H9 (cell line): ENCODE results near the gene POU2F1. TPM values are rescaled to one million over a fixed set of nuclear protein-coding genes. Genes with fewer than 3 reads are reported as not detected.

Experiments used
- DNase-seq: peaks from one replicate; pipeline ENCODE4 v3.0.0-alpha.2; 2017
- H2AFZ ChIP-seq: one replicate; pipeline ENCODE4 v1.6.1; 2013; ENCODE audit warnings: mild to moderate bottlenecking, low read length, control low read depth, moderate library complexity
- H2AK5ac ChIP-seq: 2 replicates; pipeline ENCODE4 v1.6.1; 2013; ENCODE audit warnings: low read length, control low read depth, mixed read lengths; ENCODE audit not compliant: insufficient read length
- H2BK120ac ChIP-seq: one replicate; pipeline ENCODE4 v1.6.1; 2013; ENCODE audit warnings: low read depth, mild to moderate bottlenecking, low read length, control low read depth, inconsistent platforms; ENCODE audit not compliant: poor library complexity, severe bottlenecking
- H2BK12ac ChIP-seq: 2 replicates; pipeline ENCODE4 v1.6.1; 2013; ENCODE audit warnings: low read length, control low read depth, mixed read lengths, low read depth; ENCODE audit not compliant: insufficient read length
- H2BK15ac ChIP-seq: 2 replicates; pipeline ENCODE4 v1.6.1; 2013; ENCODE audit warnings: low read depth, low read length, control low read depth
- H2BK20ac ChIP-seq: one replicate; pipeline ENCODE4 v1.6.1; 2013; ENCODE audit warnings: low read depth, mild to moderate bottlenecking, low read length, control low read depth, inconsistent platforms; ENCODE audit not compliant: poor library complexity, severe bottlenecking
- H2BK5ac ChIP-seq: 2 replicates; pipeline ENCODE4 v1.6.1; 2013; ENCODE audit warnings: low read length, control low read depth, mixed read lengths; ENCODE audit not compliant: insufficient read length
- H3K14ac ChIP-seq: 2 replicates; pipeline ENCODE4 v1.6.1; 2013; ENCODE audit warnings: low read length, control low read depth; ENCODE audit not compliant: insufficient read depth
- H3K18ac ChIP-seq: 2 replicates; pipeline ENCODE4 v1.6.1; 2013; ENCODE audit warnings: low read depth, mild to moderate bottlenecking, mixed read lengths, low read length, control low read depth; ENCODE audit not compliant: insufficient read length
- H3K23ac ChIP-seq: 2 replicates; pipeline ENCODE4 v1.6.1; 2013; ENCODE audit warnings: low read length, control low read depth, mixed read lengths, low read depth; ENCODE audit not compliant: insufficient read length
- H3K23me2 ChIP-seq: 2 replicates; pipeline ENCODE4 v1.6.1; 2013; ENCODE audit warnings: low read depth, mild to moderate bottlenecking, mixed read lengths, low read length, control low read depth; ENCODE audit not compliant: insufficient read length, poor library complexity, severe bottlenecking
- H3K27ac ChIP-seq: 2 replicates; pipeline ENCODE4 v1.5.1; 2013; ENCODE audit warnings: low read length, control low read depth, mixed read lengths, low read depth; ENCODE audit not compliant: insufficient read length
- H3K27me3 ChIP-seq: 2 replicates; pipeline ENCODE4 v1.6.1; 2013; ENCODE audit warnings: low read length, control low read depth, inconsistent platforms; ENCODE audit not compliant: insufficient read depth
- H3K4ac ChIP-seq: 2 replicates; pipeline ENCODE4 v1.6.1; 2013; ENCODE audit warnings: low read depth, mild to moderate bottlenecking, control low read depth, inconsistent platforms, low read length, moderate library complexity
- H3K4me1 ChIP-seq: 2 replicates; pipeline ENCODE4 v1.6.1; 2013; ENCODE audit warnings: low read length, control low read depth, inconsistent platforms; ENCODE audit not compliant: insufficient read depth
- H3K4me2 ChIP-seq: 2 replicates; pipeline ENCODE4 v1.6.1; 2013; ENCODE audit warnings: low read length, control low read depth, mixed read lengths; ENCODE audit not compliant: insufficient read length, insufficient read depth
- H3K56ac ChIP-seq: 2 replicates; pipeline ENCODE4 v1.6.1; 2013; ENCODE audit warnings: low read depth, mild to moderate bottlenecking, mixed read lengths, low read length, control low read depth; ENCODE audit not compliant: insufficient read length
- H3K79me1 ChIP-seq: 2 replicates; pipeline ENCODE4 v1.6.1; 2013; ENCODE audit warnings: low read depth, mild to moderate bottlenecking, moderate library complexity, low read length, control low read depth, inconsistent platforms; ENCODE audit not compliant: insufficient read depth, poor library complexity, severe bottlenecking
- H3K79me2 ChIP-seq: 2 replicates; pipeline ENCODE4 v1.6.1; 2013; ENCODE audit warnings: low read length, control low read depth, inconsistent platforms; ENCODE audit not compliant: insufficient read depth
- H3K9ac ChIP-seq: 2 replicates; pipeline ENCODE4 v1.6.1; 2013; ENCODE audit warnings: low read length, control low read depth, mixed read lengths; ENCODE audit not compliant: insufficient read length; ENCODE audit errors: extremely low read depth
- H3K9me3 ChIP-seq: one replicate; pipeline ENCODE4 v1.6.1; 2013; ENCODE audit warnings: low read depth, low read length, inconsistent platforms; ENCODE audit not compliant: control insufficient read depth
- H3T11ph ChIP-seq: one replicate; pipeline ENCODE4 v1.6.1; 2013; ENCODE audit warnings: mild to moderate bottlenecking, low read length, control low read depth, inconsistent platforms
- H4K20me1 ChIP-seq: one replicate; pipeline ENCODE4 v1.6.1; 2013; ENCODE audit not compliant: control insufficient read depth, insufficient read length, insufficient read depth
- H4K5ac ChIP-seq: 2 replicates; pipeline ENCODE4 v1.6.1; 2013; ENCODE audit warnings: low read depth, mild to moderate bottlenecking, mixed read lengths, low read length, control low read depth; ENCODE audit not compliant: insufficient read length
- H4K8ac ChIP-seq: replicated peaks from 2 replicates; pipeline ENCODE4 v1.6.1; 2013; ENCODE audit warnings: low read length, control low read depth, mixed read lengths, low read depth; ENCODE audit not compliant: insufficient read length
- H4K91ac ChIP-seq: 2 replicates; pipeline ENCODE4 v1.6.1; 2013; ENCODE audit warnings: low read depth, mild to moderate bottlenecking, moderate library complexity, mixed read lengths, low read length, control low read depth; ENCODE audit not compliant: insufficient read length
- H3K27ac Mint-ChIP-seq, 3 experiments: 2 replicates in 2 of 3; 3 replicates in 1 of 3; pipeline ENCODE4 v1.8.0; 2020 to 2021; ENCODE audit warnings: mixed read lengths in 3 of 3, mild to moderate bottlenecking in 1 of 3, moderate library complexity in 1 of 3
- H3K27me3 Mint-ChIP-seq: 2 replicates; pipeline ENCODE4 v1.8.0; 2021; ENCODE audit warnings: low read depth, mild to moderate bottlenecking, moderate library complexity, mixed read lengths
- H3K36me3 Mint-ChIP-seq, 3 experiments: 2 replicates in 2 of 3; 3 replicates in 1 of 3; pipeline ENCODE4 v1.8.0; 2020 to 2021; ENCODE audit warnings: low read depth in 3 of 3, mixed read lengths in 3 of 3; ENCODE audit not compliant: insufficient read depth in 1 of 3
- H3K4me1 Mint-ChIP-seq, 2 experiments: 2 replicates each; pipeline ENCODE4 v1.8.0; 2020; ENCODE audit warnings: mixed read lengths in 2 of 2
- H3K4me3 Mint-ChIP-seq, 2 experiments: 2 replicates in 1 of 2; 3 replicates in 1 of 2; pipeline ENCODE4 v1.8.0; 2020 to 2021; ENCODE audit warnings: mild to moderate bottlenecking in 2 of 2, mixed read lengths in 2 of 2, moderate library complexity in 1 of 2
- H3K9me3 Mint-ChIP-seq, 2 experiments: 2 replicates in 1 of 2; 3 replicates in 1 of 2; pipeline ENCODE4 v1.8.0; 2020; ENCODE audit warnings: mild to moderate bottlenecking in 2 of 2, mixed read lengths in 2 of 2, moderate library complexity in 1 of 2
- CTCF ChIP-seq: fragments of 200-600 bp; sonication (generic); conservative IDR thresholded peaks from 3 replicates; pipeline ENCODE4 v1.8.0; 2021; ENCODE audit warnings: antibody characterized with exemption, mild to moderate bottlenecking
- WGBS: extraction: QIAGEN DNeasy Blood & Tissue Kit; methylation state at CpG from one replicate; pipeline ENCODE4 v1.1.7; 2013; ENCODE audit warnings: missing lambda C conversion rate, low lambda C conversion rate, mixed read lengths; ENCODE audit not compliant: insufficient read length; ENCODE audit errors: extremely low coverage; 5-methylcytosine and 5-hydroxymethylcytosine counted together
- total RNA-seq: library from RNA; stranded (reverse); gene quantifications from 2 replicates; pipeline ENCODE4 v1.2.1, GENCODE V29; 2021

The POU2F1 gene
- total RNA-seq, 1 experiment from 2014 or later = 62.5 TPM

- Histone ChIP-seq H3K27me3 (no peaks in the 10 kb centered on the region), H3K4me2 (no peak overlapping the region), H3K23me2 (no peaks in the 10 kb centered on the region), H2BK5ac (no peak overlapping the region), H3K14ac (no peak overlapping the region), H3K79me1 (no peaks in the 10 kb centered on the region), H2BK120ac (no peak overlapping the region), H4K8ac (no peak overlapping the region), H4K5ac (no peak overlapping the region), H2BK12ac (no peak overlapping the region), H2AFZ (no peak overlapping the region), H3K56ac (no peak overlapping the region), H3K18ac (no peak overlapping the region), H2BK15ac (no peak overlapping the region), H3K27ac (no peak overlapping the region), H3K4me1 (peaks cover 3% of the 10 kb centered on the region; the same call in 1 of the 2 replicates), H4K91ac (no peak overlapping the region), H2BK20ac (no peak overlapping the region), H3T11ph (no peak overlapping the region), H3K79me2 (no peaks in the 10 kb centered on the region), H3K9me3 (peaks cover 5% of the 10 kb centered on the region), H4K20me1 (no peaks in the 10 kb centered on the region), H3K23ac (no peak overlapping the region), H2AK5ac (no peak overlapping the region), H3K9ac (no peak overlapping the region), H3K4ac (no peak overlapping the region)
- no peak for DNase-seq
- no peak for TF ChIP-seq CTCF
- Mint-ChIP-seq H3K36me3 (peaks cover 4 to 13% (median 5%) of the 10 kb centered on the region in 3 experiments; a peak in 5 of 7 replicates), H3K4me3 (no peak overlapping the region), H3K27ac (no peak overlapping the region), H3K9me3 (peaks cover 13 to 20% of the 10 kb centered on the region in 2 experiments; a peak in 4 of 5 replicates), H3K4me1 (peaks cover 9 to 12% of the 10 kb centered on the region in 2 experiments), H3K27me3 (no peaks in the 10 kb centered on the region; the same call in 1 of the 2 replicates)
- no CpG with 5 or more reads among the region's 1 CpG for WGBS
Observed at GRCh38 chr1:167208624-167208976, 12.1 kb upstream of the POU2F1 start.
